ENCODE data around the gene DCUN1D1. TPM values are rescaled to one million over a fixed set of nuclear protein-coding genes. Genes with fewer than 3 reads are reported as not detected.
A peak's percentile ranks its signal among the peaks of the same experiment; 100 is the strongest.

DCUN1D1 gene
- total RNA-seq, 1 donor from 2014 or later, result 50.7 TPM

DNA sequence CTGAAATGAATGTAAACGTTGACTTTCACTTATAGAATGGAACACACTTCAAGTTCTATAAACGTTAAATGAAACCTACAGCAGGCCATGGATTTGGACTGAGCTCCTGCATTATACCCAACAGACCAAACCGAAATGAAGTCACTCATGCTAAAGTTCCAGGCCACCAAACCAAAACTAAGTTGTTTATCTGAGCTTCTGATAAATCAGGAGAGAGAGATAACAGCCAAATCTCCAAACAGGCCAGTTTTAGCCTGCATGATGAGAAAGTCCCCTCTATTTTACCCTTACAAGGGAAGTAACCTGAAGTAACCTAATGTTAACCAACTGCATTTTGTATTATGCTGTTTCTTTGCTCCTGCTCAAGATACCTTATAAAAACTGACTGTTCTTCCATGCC lies 44.5 kb downstream of the DCUN1D1 start:
- no peak overlapping the region for H3K4me3 Mint-ChIP-seq
- no peak overlapping the region for H3K27ac Mint-ChIP-seq
- H3K9me3 Mint-ChIP-seq, result peaks cover 19% of the 10 kb centered on the region

DNA sequence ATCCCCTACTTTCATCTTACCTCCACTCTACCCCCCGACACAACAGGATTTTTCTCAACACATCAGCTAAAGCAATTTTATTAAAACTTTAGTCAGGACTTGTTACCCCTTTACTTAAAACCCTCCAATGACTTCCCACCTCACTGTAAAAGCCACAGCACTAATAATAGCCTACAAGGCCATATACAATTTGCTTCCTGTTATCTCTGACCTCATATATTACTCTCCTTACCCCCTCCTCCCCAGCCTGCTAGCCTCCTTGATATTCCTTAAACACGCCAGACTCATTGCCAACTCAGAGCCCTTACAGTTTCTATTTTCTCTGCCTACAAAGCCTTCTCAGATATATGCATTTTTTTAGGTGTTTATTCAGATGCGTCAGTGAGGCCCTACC lies 54.4 kb downstream of the DCUN1D1 start:
- TF ChIP-seq, protein P1, sequence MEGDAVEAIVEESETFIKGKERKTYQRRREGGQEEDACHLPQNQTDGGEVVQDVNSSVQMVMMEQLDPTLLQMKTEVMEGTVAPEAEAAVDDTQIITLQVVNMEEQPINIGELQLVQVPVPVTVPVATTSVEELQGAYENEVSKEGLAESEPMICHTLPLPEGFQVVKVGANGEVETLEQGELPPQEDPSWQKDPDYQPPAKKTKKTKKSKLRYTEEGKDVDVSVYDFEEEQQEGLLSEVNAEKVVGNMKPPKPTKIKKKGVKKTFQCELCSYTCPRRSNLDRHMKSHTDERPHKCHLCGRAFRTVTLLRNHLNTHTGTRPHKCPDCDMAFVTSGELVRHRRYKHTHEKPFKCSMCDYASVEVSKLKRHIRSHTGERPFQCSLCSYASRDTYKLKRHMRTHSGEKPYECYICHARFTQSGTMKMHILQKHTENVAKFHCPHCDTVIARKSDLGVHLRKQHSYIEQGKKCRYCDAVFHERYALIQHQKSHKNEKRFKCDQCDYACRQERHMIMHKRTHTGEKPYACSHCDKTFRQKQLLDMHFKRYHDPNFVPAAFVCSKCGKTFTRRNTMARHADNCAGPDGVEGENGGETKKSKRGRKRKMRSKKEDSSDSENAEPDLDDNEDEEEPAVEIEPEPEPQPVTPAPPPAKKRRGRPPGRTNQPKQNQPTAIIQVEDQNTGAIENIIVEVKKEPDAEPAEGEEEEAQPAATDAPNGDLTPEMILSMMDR (IDR thresholded peaks at IDR 0.05; ENCODE audit: unreplicated experiment), result no peak
- no peak for DNase-seq (ENCODE audit: low spot score in 2 of 2, unreplicated experiment in 2 of 2)
- H3K27ac Mint-ChIP-seq, result no peak overlapping the region
- H3K4me3 Mint-ChIP-seq, result no peak overlapping the region
- no peaks in the 10 kb centered on the region for H3K27me3 Mint-ChIP-seq (ENCODE audit: low read depth)
- peaks cover 19% of the 10 kb centered on the region for H3K9me3 Mint-ChIP-seq
- peaks cover 2% of the 10 kb centered on the region for H3K4me1 Mint-ChIP-seq
- peaks cover 14% of the 10 kb centered on the region for H3K36me3 Mint-ChIP-seq

More for the DNA sequence above, 44.5 kb downstream of the DCUN1D1 start:
- H3K4me1 Mint-ChIP-seq, result peaks cover 9% of the 10 kb centered on the region
- DNase-seq (ENCODE audit: low spot score in 2 of 2, unreplicated experiment in 2 of 2), result no peak
- TF ChIP-seq, protein P1 (IDR thresholded peaks at IDR 0.05; ENCODE audit: unreplicated experiment), result no peak
- H3K36me3 Mint-ChIP-seq, result peaks cover 8% of the 10 kb centered on the region
- no peaks in the 10 kb centered on the region for H3K27me3 Mint-ChIP-seq (ENCODE audit: low read depth)

DNA sequence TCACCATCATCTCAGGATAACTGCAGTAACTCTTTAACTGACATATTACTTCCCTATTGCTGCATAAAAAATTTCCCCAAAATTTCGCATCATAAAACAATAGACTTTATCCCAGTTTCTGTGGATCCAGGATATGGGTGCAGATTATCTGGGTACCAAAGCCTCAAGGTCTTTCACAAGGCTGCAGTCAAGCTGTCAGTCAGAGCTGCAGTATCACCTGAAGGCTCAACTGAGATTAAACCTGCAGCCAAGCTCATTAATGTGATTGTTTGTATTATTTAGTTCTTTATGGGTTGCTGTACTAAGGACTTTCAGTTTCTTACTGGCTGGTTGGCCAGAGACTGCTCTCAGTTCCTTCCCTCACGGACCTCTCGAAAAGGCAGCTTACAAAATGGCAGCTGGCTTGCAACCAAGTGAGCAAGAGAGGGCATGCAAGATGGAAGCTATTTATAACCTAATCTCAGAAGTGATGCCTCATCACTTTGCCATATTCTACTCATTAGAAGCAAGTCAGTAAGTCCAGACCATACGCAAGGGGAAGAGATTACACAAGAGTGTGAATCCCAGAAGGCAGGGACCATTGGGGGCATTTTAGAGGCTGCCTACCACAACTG lies 54.9 kb downstream of the DCUN1D1 start:
- DNase-seq (ENCODE audit: low spot score in 2 of 2, unreplicated experiment in 2 of 2), result no peak
- Mint-ChIP-seq H3K27me3 (ENCODE audit: low read depth) (no peaks in the 10 kb centered on the region), H3K36me3 (peaks cover 14% of the 10 kb centered on the region), H3K9me3 (peaks cover 19% of the 10 kb centered on the region), H3K4me1 (peaks cover 7% of the 10 kb centered on the region), H3K4me3 (no peak overlapping the region), H3K27ac (no peak overlapping the region)
- TF ChIP-seq, protein P1 (IDR thresholded peaks at IDR 0.05; ENCODE audit: unreplicated experiment), result no peak

DNA sequence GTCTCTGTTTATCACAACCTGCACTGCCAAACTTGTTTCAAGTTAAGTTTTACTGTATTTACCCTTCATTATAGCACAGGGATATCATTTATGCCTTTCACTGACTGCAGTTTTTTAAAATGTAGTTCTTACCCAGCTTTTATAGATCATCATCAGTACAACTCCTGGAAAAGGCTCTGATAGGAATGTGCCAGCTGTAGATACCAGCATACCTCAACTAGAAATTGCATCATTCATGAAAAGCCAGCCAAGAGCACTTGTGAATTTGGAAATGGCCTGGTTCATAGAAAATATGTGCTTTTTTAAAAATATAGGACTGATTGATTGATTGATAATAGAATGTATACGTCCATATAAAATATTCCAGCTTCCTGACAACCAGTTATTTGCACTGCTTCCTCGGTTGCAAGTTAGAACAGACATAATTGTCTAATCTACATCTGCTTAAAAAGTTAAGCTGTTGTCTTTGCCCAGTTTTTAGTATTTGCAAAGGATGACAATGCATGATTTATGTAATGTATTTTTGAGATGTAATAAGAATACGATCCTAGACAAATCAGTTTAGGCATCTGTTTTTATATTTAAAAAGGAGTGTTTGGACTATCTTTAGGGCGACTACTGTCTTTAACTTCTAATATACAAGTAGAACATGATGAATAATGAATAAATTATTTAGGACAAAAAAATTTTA lies 58.5 kb downstream of the DCUN1D1 start:
- no peak for DNase-seq (ENCODE audit: low spot score in 2 of 2, unreplicated experiment in 2 of 2)
- Mint-ChIP-seq H3K4me3 (no peak overlapping the region), H3K36me3 (peaks cover 10% of the 10 kb centered on the region), H3K9me3 (peaks cover 7% of the 10 kb centered on the region), H3K27me3 (ENCODE audit: low read depth) (no peaks in the 10 kb centered on the region), H3K27ac (no peak overlapping the region), H3K4me1 (peaks cover 9% of the 10 kb centered on the region)
- TF ChIP-seq, protein P1 (IDR thresholded peaks at IDR 0.05; ENCODE audit: unreplicated experiment), result no peak

DNA sequence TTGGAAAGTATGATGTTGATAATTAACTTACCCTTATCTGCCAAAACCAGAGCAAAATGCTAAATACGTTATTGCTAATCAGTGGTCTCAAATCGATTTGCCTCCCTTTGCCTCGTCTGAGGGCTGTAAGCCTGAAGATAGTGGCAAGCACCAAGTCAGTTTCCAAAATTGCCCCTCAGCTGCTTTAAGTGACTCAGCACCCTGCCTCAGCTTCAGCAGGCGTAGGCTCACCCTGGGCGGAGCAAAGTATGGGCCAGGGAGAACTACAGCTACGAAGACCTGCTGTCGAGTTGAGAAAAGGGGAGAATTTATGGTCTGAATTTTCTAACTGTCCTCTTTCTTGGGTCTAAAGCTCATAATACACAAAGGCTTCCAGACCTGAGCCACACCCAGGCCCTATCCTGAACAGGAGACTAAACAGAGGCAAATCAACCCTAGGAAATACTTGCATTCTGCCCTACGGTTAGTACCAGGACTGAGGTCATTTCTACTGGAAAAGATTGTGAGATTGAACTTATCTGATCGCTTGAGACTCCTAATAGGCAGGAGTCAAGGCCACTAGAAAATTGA lies 59.7 kb downstream of the DCUN1D1 start:
- no peak overlapping the region for H3K4me3 Mint-ChIP-seq
- peaks cover 9% of the 10 kb centered on the region for H3K4me1 Mint-ChIP-seq
- H3K36me3 Mint-ChIP-seq, result peaks cover 10% of the 10 kb centered on the region

More for the DNA sequence above, 59.7 kb downstream of the DCUN1D1 start:
- no peaks in the 10 kb centered on the region for H3K27me3 Mint-ChIP-seq (ENCODE audit: low read depth)
- TF ChIP-seq, protein P1 (IDR thresholded peaks at IDR 0.05; ENCODE audit: unreplicated experiment), result no peak
- peaks cover 7% of the 10 kb centered on the region for H3K9me3 Mint-ChIP-seq
- no peak for DNase-seq (ENCODE audit: low spot score in 2 of 2, unreplicated experiment in 2 of 2)
- H3K27ac Mint-ChIP-seq, result peak overlapping the region; percentile 41
